Left lung (tissue), 14 donors: ENCODE measurements around the gene DEFB121. TPM values are rescaled to one million over a fixed set of nuclear protein-coding genes. Genes with fewer than 3 reads are reported as not detected.

Experiments
- ATAC-seq: fragments of 200-7000 bp; cut with Tn5 transposase; one replicate; pipeline ENCODE4 v1.9.1; 2020; ENCODE audit warnings: moderate library complexity
- DNase-seq, 4 donors: peaks; one replicate each; pipeline ENCODE4 v3.0.0-alpha.2; 2013 to 2020
- H3K27ac ChIP-seq, 2 donors: fragments of 200-600 bp; sonication (generic) in 1 of 2; one replicate each; pipeline versions ENCODE4 v1.5.0 to v1.8.0; 2020 to 2021
- H3K27me3 ChIP-seq, 2 donors: fragments of 200-600 bp; sonication (generic) in 1 of 2; one replicate each; pipeline versions ENCODE4 v1.5.0 to v1.8.0; 2020 to 2021
- H3K36me3 ChIP-seq, 2 donors: fragments of 200-600 bp; sonication (generic) in 1 of 2; one replicate each; pipeline versions ENCODE4 v1.5.0 to v1.8.0; 2020 to 2021
- H3K4me1 ChIP-seq, 2 donors: fragments of 200-600 bp; one replicate each; pipeline ENCODE4 v1.8.0; 2021
- H3K4me3 ChIP-seq, 2 donors: fragments of 200-600 bp; sonication (generic) in 1 of 2; one replicate each; pipeline versions ENCODE4 v1.5.0 to v1.8.0; 2020 to 2021; ENCODE audit warnings: mild to moderate bottlenecking in 1 of 2
- H3K9me3 ChIP-seq, 2 donors: fragments of 200-600 bp; sonication (generic) in 1 of 2; one replicate each; pipeline versions ENCODE4 v1.5.0 to v1.8.0; 2020 to 2021
- CTCF ChIP-seq, 2 donors: fragments of 200-600 bp; sonication (generic) in 1 of 2; IDR thresholded peaks; one replicate each; pipeline versions ENCODE4 v1.5.0 to v1.8.0; 2021; ENCODE audit warnings: antibody characterized with exemption in 2 of 2
- intact Hi-C, 2 donors: fragments of 100-400 bp; cut with DNase I; formaldehyde crosslinking; loops; one replicate each; pipeline versions ENCODE4 v1.11.2 to v1.14.2; 2022
- long read RNA-seq, 12 donors: library from polyadenylated mRNA in 2 of 12; unstranded in 2 of 12; transcript quantifications; one replicate each; pipeline ENCODE4 v2.0.0 and lab custom pipeline, GENCODE V29; 2019 to 2026
- polyA plus RNA-seq, 6 donors: library from polyadenylated mRNA; unstranded; fragments of 120-200 nt; gene quantifications; one replicate each; pipeline ENCODE4 v1.2.1, GENCODE V29; 2013; ENCODE audit not compliant: insufficient read length in 6 of 6
- total RNA-seq, 2 donors: library from RNA; stranded (reverse); fragmentation: NEBNext Ultra II Directional; extraction: Animal tissue kit (Norgen Biotek cat#: 25700); gene quantifications; one replicate each; pipeline ENCODE4 v1.2.1, GENCODE V29; 2021
- donor health status: DM: no; HTN: yes; CAD: no.
- donor health status: DM: no; HTN: no; CAD: no.

DEFB121 gene
- total RNA-seq: not detected
- polyA plus RNA-seq: not detected
- long read RNA-seq, donor 1: 0 reads
- long read RNA-seq, donor 2: 0 reads
- long read RNA-seq, donor 3: 0 reads
- long read RNA-seq, donor 4: 0 reads
- long read RNA-seq, donor 5: 0 reads
- long read RNA-seq, donor 6: 0 reads
- long read RNA-seq, donor 7: 0 reads
- long read RNA-seq, donor 8: 0 reads
- long read RNA-seq, donor 9: 0 reads
- long read RNA-seq, donor 10: 0 reads
- long read RNA-seq, donor 11: 0 reads
- long read RNA-seq, donor 12: 0 reads

- H3K4me1 ChIP-seq: no peaks in the 10 kb centered on the region
- no peak within 1 kb of the TSS for H3K4me3 ChIP-seq
- DNase-seq (no peak), ATAC-seq (no peak)
- peaks cover 0 to 7% of the 10 kb centered on the region in 2 donors for H3K27me3 ChIP-seq
- H3K9me3 ChIP-seq: no peaks in the 10 kb centered on the region
- no peak within 1 kb of the TSS for H3K27ac ChIP-seq
- H3K36me3 ChIP-seq: no peaks in the 10 kb centered on the region
- no peak for TF ChIP-seq CTCF (IDR thresholded peaks at IDR 0.05)
- intact Hi-C loops: no loop called here
Measured at GRCh38 chr20:31406115-31406514, at the start of gene DEFB121. DEFB121 (minus strand) TSS chr20:31406215; CDS start chr20:31406152, 63 bp downstream.

- ATAC-seq (no peak), DNase-seq (no peak)
- no peaks in the 10 kb centered on the region for H3K9me3 ChIP-seq
- peaks cover 4 to 33% of the 10 kb centered on the region in 2 donors for H3K27me3 ChIP-seq
- no peak overlapping the region for H3K4me3 ChIP-seq
- no peak for TF ChIP-seq CTCF (IDR thresholded peaks at IDR 0.05)
- H3K4me1 ChIP-seq: no peaks in the 10 kb centered on the region
- no peaks in the 10 kb centered on the region for H3K36me3 ChIP-seq
- H3K27ac ChIP-seq: no peak overlapping the region
- intact Hi-C loops: no loop called here
Measured at GRCh38 chr20:31454361-31454760, 48.3 kb upstream of the DEFB121 start.

- no peak for ATAC-seq
- Histone ChIP-seq H3K4me3 (no peak overlapping the region), H3K27ac (no peak overlapping the region), H3K36me3 (no peaks in the 10 kb centered on the region), H3K27me3 (peaks cover 0 to 15% of the 10 kb centered on the region in 2 donors), H3K4me1 (no peaks in the 10 kb centered on the region), H3K9me3 (no peaks in the 10 kb centered on the region)
- intact Hi-C loops: no loop called here
- DNase-seq: no peak
- no peak for TF ChIP-seq CTCF (IDR thresholded peaks at IDR 0.05)
Measured at GRCh38 chr20:31452575-31452974, 46.6 kb upstream of the DEFB121 start.

GRCh38 chr20:31449511-31450414 lies 43.7 kb upstream of the DEFB121 start:
- Histone ChIP-seq H3K9me3 (no peaks in the 10 kb centered on the region), H3K4me1 (no peaks in the 10 kb centered on the region), H3K4me3 (no peak overlapping the region), H3K27me3 (peaks cover 0 to 6% of the 10 kb centered on the region in 2 donors), H3K36me3 (no peaks in the 10 kb centered on the region), H3K27ac (no peak overlapping the region)
- no peak for TF ChIP-seq CTCF (IDR thresholded peaks at IDR 0.05)
- ATAC-seq: no peak
- DNase-seq: no peak
- intact Hi-C loops: no loop called here
